GM10248 (cell line): Measurements from ENCODE around the gene COX4I1.

Experiments
- CTCF ChIA-PET: fragments of 300-600 bp; sonication (Branson Sonifier 250); formaldehyde crosslinking; extraction: SDS; loops from one replicate; lab custom pipeline; 2021; ENCODE audit warnings: antibody characterized with exemption; lab: Yijun Ruan, JAX
- POLR2A ChIA-PET: fragments of 350-650 bp; sonication (Branson Sonifier 250); formaldehyde crosslinking; extraction: SDS; loops from one replicate; lab custom pipeline; 2020; ENCODE audit warnings: antibody characterized with exemption; lab: Yijun Ruan, JAX
- DNase-seq: peaks from one replicate; pipeline ENCODE4 v3.0.0; 2012; ENCODE audit errors: extremely low spot score
- TF ChIP-seq, protein P1 (sequence below): IDR thresholded peaks from 2 replicates; pipeline ENCODE4 v1.5.1; 2012; ENCODE audit warnings: mild to moderate bottlenecking, low read depth; ENCODE audit errors: extremely low read depth, missing control alignments, control extremely low read depth

Gene COX4I1

DNA sequence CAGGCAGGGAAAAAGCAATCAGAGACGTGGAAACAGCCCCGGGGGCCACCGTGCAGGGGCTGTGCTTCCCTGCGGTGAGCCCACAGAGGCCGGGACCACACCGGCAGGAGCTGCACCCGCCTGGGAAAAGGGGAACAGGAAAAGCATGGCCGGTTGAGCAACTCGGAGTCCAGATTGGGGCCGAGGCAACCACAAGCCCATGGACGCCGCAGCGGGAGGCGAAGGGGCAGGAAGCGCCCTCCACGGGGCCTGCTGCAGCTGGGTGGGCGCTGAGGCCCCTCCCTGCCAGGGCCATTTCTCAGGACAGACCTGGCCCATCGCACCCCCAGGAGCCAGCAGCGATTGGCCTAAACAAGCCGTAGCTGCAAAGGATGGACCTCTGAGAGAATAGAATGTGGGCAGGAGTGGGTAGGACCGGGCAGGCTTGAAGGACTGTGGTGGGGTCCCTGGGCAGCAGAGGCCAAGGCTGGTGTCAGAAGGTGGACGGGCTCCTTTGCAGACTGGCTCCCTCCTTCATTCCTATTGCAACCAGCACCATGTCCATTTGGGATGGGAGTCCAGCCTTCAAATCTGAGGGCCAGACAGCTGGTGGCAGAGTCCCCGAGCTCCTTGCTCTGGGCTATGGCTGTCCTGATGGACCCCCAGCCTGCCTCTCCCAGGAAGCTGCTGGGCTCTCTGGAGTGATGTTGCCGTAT lies 30.4 kb downstream of the COX4I1 start:
- TF ChIP-seq, protein P1, sequence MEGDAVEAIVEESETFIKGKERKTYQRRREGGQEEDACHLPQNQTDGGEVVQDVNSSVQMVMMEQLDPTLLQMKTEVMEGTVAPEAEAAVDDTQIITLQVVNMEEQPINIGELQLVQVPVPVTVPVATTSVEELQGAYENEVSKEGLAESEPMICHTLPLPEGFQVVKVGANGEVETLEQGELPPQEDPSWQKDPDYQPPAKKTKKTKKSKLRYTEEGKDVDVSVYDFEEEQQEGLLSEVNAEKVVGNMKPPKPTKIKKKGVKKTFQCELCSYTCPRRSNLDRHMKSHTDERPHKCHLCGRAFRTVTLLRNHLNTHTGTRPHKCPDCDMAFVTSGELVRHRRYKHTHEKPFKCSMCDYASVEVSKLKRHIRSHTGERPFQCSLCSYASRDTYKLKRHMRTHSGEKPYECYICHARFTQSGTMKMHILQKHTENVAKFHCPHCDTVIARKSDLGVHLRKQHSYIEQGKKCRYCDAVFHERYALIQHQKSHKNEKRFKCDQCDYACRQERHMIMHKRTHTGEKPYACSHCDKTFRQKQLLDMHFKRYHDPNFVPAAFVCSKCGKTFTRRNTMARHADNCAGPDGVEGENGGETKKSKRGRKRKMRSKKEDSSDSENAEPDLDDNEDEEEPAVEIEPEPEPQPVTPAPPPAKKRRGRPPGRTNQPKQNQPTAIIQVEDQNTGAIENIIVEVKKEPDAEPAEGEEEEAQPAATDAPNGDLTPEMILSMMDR: no peak
- CTCF ChIA-PET: interaction anchor here (1.2 to 1.7 kb wide), 3 partner anchors 9 to 24 kb away, joined by 3 to 11 read pairs (median 7); no protein-coding TSS in a partner anchor
- DNase-seq: no peak
- POLR2A ChIA-PET: no interaction called here

DNA sequence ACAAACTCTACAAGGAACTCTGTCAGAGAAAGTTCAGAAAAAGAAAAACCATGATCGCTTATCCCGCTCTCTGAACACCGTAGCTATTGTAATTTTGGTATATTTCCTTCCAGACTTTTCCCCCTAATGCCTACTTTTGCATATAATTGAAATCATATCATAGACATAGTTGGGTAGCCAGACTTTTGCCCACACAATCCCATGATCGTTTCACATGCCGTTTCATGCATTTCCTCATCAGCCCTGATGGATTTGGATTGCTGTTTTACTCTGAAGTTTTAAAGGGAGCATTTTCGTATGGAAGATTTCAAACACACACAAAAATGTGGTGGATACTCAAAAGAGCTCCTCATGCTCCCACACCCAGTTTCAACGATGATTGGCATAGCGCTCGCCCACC lies 31.3 kb downstream of the COX4I1 start:
- POLR2A ChIA-PET: no interaction called here
- TF ChIP-seq, protein P1: no peak
- DNase-seq: no peak
- CTCF ChIA-PET: interaction anchor here (1.4 to 1.7 kb wide), 2 partner anchors 9 to 11 kb away, joined by 7 to 11 read pairs; no protein-coding TSS in a partner anchor

DNA sequence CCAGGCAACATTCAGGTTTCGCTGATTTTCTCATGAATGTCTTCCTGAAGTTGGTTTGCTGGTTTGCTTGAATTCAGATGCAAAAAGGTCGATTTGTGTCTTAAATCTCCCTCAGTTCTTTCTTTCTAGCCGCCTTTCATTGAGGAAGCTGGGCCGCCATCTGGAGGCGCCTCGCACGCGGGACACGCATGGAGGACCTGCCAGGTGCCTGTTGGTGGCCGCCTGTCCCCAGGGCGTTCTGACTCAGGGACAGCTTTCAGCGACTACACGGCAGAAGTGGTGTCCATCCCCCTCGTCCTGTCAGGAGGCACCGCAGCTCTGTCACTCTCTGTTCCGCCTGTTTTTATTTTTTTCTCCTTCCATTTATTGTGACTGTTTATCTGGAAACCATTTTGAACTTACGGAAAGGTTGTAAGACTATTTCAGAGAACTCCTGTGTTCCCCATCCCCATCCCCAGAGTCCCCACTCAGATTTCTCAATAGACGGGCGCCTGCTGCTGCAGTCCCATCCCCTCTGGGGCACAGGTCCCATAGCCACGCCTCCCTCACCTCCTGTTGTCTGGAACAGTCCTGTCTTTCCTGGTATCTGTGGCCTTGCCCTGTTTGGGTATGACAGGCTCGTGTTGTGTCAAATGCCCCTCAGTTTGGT lies 33.2 kb downstream of the COX4I1 start:
- DNase-seq: peak; percentile 75
- ChIA-PET CTCF (interaction anchor here (0.7 to 4.1 kb wide), 4 partner anchors 12 to 159 kb away, joined by 3 to 43 read pairs (median 3); no protein-coding TSS in a partner anchor), POLR2A (no interaction called here)
- TF ChIP-seq, protein P1: peak; percentile 29

DNA sequence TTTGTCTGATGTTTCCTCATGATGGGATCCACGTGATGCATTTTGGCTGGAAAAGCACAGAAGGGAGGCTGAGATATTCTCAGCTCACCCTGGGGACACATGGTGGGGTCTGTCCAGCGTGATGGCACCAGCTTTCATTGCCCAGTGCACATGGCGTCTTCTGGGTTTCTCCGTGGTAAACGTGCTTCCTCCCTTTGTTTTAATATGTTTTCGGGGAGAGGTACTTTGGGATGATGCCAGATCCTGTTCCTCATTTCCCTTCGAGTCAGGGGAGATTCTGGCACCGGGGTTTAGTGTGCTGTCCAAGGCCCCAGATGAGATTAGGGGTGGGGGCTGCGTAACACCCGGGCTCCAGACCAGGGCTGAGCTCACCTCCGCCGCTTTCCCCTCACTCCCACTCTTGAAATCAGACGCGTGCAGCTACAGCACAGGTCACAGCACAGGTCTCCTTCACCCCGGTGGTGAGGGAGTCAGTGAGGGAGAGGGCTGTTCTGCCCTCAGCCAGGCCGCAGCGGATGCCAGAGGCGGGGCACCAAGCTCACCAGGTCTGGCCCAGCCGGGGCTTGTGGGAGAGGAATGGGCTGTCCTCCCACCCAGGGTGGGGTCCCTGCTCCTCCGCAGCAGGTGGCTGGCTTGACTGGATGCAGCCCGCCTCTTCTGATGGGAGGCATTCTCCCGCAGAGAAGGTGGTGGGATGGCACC lies 33.9 kb downstream of the COX4I1 start:
- POLR2A ChIA-PET: no interaction called here

DNA sequence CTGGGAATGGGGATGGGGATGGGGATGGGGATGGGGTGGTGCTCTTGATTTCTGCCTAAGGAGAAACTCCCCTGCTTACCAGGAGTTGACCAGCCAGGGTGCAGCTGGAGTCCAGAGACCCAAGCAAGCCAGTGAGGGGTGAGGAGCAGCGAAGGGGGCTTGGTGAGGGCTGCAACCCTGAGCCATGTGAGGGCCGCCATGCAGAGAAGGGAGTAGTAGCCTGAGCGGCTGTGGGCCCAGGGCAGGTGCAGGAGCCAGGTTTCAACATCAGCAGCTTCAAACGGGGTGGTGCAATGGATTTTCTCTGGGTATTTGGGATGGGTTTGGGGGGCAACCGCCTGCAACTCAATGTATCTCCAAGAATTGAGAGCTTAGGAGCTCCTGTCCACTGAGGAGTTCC lies 35.2 kb downstream of the COX4I1 start:
- ChIA-PET POLR2A (interaction anchor here (0.6 kb wide), 1 partner anchor 15 kb away, joined by 6 read pairs; no protein-coding TSS in a partner anchor), CTCF (interaction anchor here (1.4 to 4.1 kb wide), 2 partner anchors 14 kb away, joined by 4 to 43 read pairs; no protein-coding TSS in a partner anchor)
- DNase-seq: no peak
- TF ChIP-seq, protein P1: no peak

More for the DNA sequence above, 33.9 kb downstream of the COX4I1 start:
- no peak for DNase-seq
- CTCF ChIA-PET: interaction anchor here (1.0 to 4.1 kb wide), 3 partner anchors 13 to 159 kb away, joined by 3 to 43 read pairs (median 3); no protein-coding TSS in a partner anchor
- TF ChIP-seq, protein P1: no peak

DNA sequence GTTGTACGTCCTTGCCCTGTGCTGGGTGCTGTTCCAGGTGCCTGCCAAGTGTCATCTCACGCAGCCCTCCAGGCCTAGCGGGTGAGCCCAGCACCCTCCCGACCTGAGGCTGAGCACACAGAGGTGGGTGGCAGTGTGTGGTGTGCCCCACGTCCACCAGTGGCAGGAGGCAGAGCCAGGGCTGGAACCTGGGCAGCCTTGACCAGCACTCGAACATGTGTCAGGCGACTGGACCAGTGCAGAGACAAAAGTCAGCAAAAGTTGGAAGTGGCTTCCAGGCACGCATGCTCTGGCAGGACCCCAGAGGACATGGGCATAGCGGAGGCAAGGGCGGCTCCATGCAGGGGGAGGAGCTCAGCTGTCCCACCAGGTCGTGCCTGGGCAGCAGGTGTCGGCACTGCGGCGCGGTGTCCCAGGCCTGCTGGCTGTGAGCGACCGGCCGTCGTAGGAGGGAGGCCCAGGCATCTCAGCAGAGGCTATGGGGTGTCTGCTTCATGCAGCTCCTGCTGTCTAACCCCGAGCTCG lies 35.8 kb downstream of the COX4I1 start:
- POLR2A ChIA-PET: no interaction called here
- TF ChIP-seq, protein P1: no peak
- DNase-seq: no peak
- CTCF ChIA-PET: interaction anchor here (1.4 to 4.1 kb wide), 3 partner anchors 14 to 16 kb away, joined by 3 to 43 read pairs (median 4); no protein-coding TSS in a partner anchor
